HG02973 (cell line): Measurements from ENCODE around the gene MAOB.

Experiments
- ATAC-seq: cut with Tn5 transposase; IDR thresholded peaks from one replicate; pipeline ENCODE4 v1.9.1; 2021; ENCODE audit warnings: moderate library complexity; ENCODE audit not compliant: unreplicated experiment

Gene MAOB

GRCh38 chrX:43861750-43862149 is 20.5 kb downstream of the MAOB start:
- ATAC-seq, result no peak

GRCh38 chrX:43860646-43861370 is 21.4 kb downstream of the MAOB start:
- ATAC-seq, result no peak

- no peak for ATAC-seq
These were observed 28.9 kb downstream of the MAOB start for GRCh38 chrX:43853225-43853828.

- no peak for ATAC-seq
These were observed 31.6 kb downstream of the MAOB start for GRCh38 chrX:43850629-43851028.

- ATAC-seq, result no peak
These were observed 33.1 kb downstream of the MAOB start for GRCh38 chrX:43849173-43849572.

GRCh38 chrX:43847352-43847751 is 34.9 kb downstream of the MAOB start:
- ATAC-seq, result no peak

- ATAC-seq, result no peak
These were observed 35.7 kb downstream of the MAOB start for GRCh38 chrX:43846558-43846957.

GRCh38 chrX:43845776-43846175 is 36.5 kb downstream of the MAOB start:
- no peak for ATAC-seq

GRCh38 chrX:43840265-43840664 is 42.0 kb downstream of the MAOB start:
- ATAC-seq, result no peak

GRCh38 chrX:43836435-43837184 is 45.6 kb downstream of the MAOB start:
- ATAC-seq, result no peak

GRCh38 chrX:43835559-43835958 is 46.7 kb downstream of the MAOB start:
- no peak for ATAC-seq

- ATAC-seq, result no peak
These were observed 54.5 kb downstream of the MAOB start for GRCh38 chrX:43827791-43828190.

- no peak for ATAC-seq
These were observed 60.2 kb downstream of the MAOB start for GRCh38 chrX:43822014-43822413.

- ATAC-seq, result no peak
These were observed 64.8 kb downstream of the MAOB start for GRCh38 chrX:43817444-43817843.

GRCh38 chrX:43815209-43815608 is 67.0 kb downstream of the MAOB start:
- ATAC-seq, result no peak

GRCh38 chrX:43813898-43814297 is 68.4 kb downstream of the MAOB start:
- ATAC-seq, result no peak

GRCh38 chrX:43813319-43813718 is 68.9 kb downstream of the MAOB start:
- no peak for ATAC-seq

- ATAC-seq, result no peak
These were observed 72.8 kb downstream of the MAOB start for GRCh38 chrX:43809463-43809862.

- ATAC-seq, result no peak
These were observed 74.0 kb downstream of the MAOB start for GRCh38 chrX:43808231-43808630.

- ATAC-seq, result no peak
These were observed 76.7 kb downstream of the MAOB start for GRCh38 chrX:43805579-43805978.

- ATAC-seq, result no peak
These were observed 78.2 kb downstream of the MAOB start for GRCh38 chrX:43804021-43804420.

- ATAC-seq, result no peak
These were observed 96.2 kb downstream of the MAOB start for GRCh38 chrX:43785930-43786591.
